Posterior vena cava (tissue), 2 donors: ENCODE data around the gene TCF7. TPM values are rescaled to one million over a fixed set of nuclear protein-coding genes. Genes with fewer than 3 reads are reported as not detected.

Experiments used
- total RNA-seq, 2 donors: library from RNA; stranded (reverse); fragmentation: NEBNext Ultra II Directional; extraction: Animal tissue kit (Norgen Biotek cat#: 25700); gene quantifications; one replicate each; pipeline ENCODE4 v1.2.1, GENCODE V29; 2021
- donor health status: DM: yes; HTN: yes; CAD: no.
- donor health status: DM: yes; HTN: yes; CAD: no.

Gene TCF7
- total RNA-seq, 2 donors from 2014 or later, result 1.0 to 1.6 TPM

Other genes with a start within 250 kb of the TCF7 start
- 10 to 100 TPM; 24.0 to 29.2 TPM for gene C5orf15, start 146.1 kb upstream of the TCF7 start, total RNA-seq
- gene VDAC1, start 109.7 kb upstream of the TCF7 start, total RNA-seq, result 100 to 1,000 TPM; 104 to 105 TPM
- gene SKP1, start 62.3 kb downstream of the TCF7 start, total RNA-seq, result 100 to 1,000 TPM; 321 to 334 TPM
- 10 to 100 TPM; 89.2 to 93.4 TPM for gene PPP2CA, start 111.4 kb downstream of the TCF7 start, total RNA-seq